ENCODE data around the gene STRADB.

Gene STRADB

DNA sequence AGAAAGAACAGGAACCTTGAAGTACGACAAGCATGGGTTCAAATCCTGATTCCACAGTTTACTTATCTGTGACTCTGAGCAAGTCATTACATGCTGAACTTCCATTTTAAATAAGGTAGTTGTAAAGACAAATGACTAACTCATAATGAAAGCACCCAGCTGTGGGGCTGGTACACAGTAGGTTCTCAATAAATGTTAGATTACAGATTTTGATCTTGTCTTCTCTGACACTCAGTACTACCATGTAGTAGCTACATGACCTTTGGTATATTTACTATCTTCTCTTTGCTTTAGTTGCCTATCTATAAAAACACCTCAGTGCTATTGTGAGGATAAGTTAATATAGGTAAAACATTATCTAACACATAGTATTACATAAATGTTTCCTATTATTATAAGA, 3.5 kb upstream of the STRADB start:
- Histone ChIP-seq H3K4me3 (ENCODE audit: insufficient read depth, low read length, poor library complexity, severe bottlenecking) (no peak overlapping the region), H3K9me2 (replicated peaks; ENCODE audit: insufficient read depth, low read length) (no peaks in the 10 kb centered on the region), H3F3A (ENCODE audit: insufficient read depth) (no peaks in the 10 kb centered on the region), H3K9ac (ENCODE audit: low read length) (no peak overlapping the region), H4K20me1 (ENCODE audit: low read depth, low read length) (no peaks in the 10 kb centered on the region), H3K4me2 (ENCODE audit: low read depth, low read length, poor library complexity, severe bottlenecking) (no peak overlapping the region), H3K9me3 (ENCODE audit: insufficient read depth, low read length) (no peaks in the 10 kb centered on the region), H3K36me3 (ENCODE audit: low read length) (no peaks in the 10 kb centered on the region), H3K79me2 (ENCODE audit: insufficient read depth, low read length) (peaks cover 5% of the 10 kb centered on the region; the same call in 1 of the 2 replicates), H3K27ac (ENCODE audit: low read depth, low read length) (no peak overlapping the region), H2AFZ (ENCODE audit: low read depth, low read length, severe bottlenecking) (no peak overlapping the region), H3K27me3 (ENCODE audit: low read length) (no peaks in the 10 kb centered on the region)
- TF ChIP-seq CTCF (IDR thresholded peaks at IDR 0.05; ENCODE audit: insufficient read depth, low read length, poor library complexity, severe bottlenecking) (no peak), EZH2phosphoT487 (conservative IDR thresholded peaks at IDR 0.05; ENCODE audit: low read length) (no peak)

DNA sequence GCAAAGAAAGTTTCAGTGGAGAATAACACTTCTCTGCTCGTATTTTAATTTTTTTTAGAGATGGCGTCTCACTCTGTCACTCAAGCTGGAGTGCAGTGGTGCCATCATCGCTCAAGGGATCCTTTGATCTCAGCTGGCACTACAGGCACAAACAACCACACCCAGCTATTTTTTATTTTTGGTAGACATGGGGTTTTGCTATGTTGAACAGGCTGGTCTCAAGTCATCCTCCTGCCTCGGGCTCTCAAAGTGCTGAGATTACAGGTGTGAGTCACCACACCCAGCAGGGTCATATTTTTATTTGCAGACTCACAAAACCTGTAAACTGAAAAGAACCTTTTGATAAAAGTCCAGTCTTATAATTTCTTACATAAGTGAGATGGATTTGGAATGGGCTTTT, 2.8 kb upstream of the STRADB start:
- Histone ChIP-seq H3F3A (ENCODE audit: insufficient read depth) (no peaks in the 10 kb centered on the region), H3K4me2 (ENCODE audit: low read depth, low read length, poor library complexity, severe bottlenecking) (no peak overlapping the region), H3K9me3 (ENCODE audit: insufficient read depth, low read length) (no peaks in the 10 kb centered on the region), H3K4me3 (ENCODE audit: insufficient read depth, low read length, poor library complexity, severe bottlenecking) (no peak overlapping the region), H4K20me1 (ENCODE audit: low read depth, low read length) (no peaks in the 10 kb centered on the region), H3K9ac (ENCODE audit: low read length) (no peak overlapping the region), H3K27ac (ENCODE audit: low read depth, low read length) (no peak overlapping the region), H3K27me3 (ENCODE audit: low read length) (no peaks in the 10 kb centered on the region), H2AFZ (ENCODE audit: low read depth, low read length, severe bottlenecking) (no peak overlapping the region), H3K36me3 (ENCODE audit: low read length) (no peaks in the 10 kb centered on the region), H3K79me2 (ENCODE audit: insufficient read depth, low read length) (peaks cover 5% of the 10 kb centered on the region; the same call in 1 of the 2 replicates), H3K9me2 (replicated peaks; ENCODE audit: insufficient read depth, low read length) (no peaks in the 10 kb centered on the region)
- TF ChIP-seq EZH2phosphoT487 (conservative IDR thresholded peaks at IDR 0.05; ENCODE audit: low read length) (no peak), CTCF (IDR thresholded peaks at IDR 0.05; ENCODE audit: insufficient read depth, low read length, poor library complexity, severe bottlenecking) (no peak)

- Histone ChIP-seq H2AFZ (ENCODE audit: low read depth, low read length, severe bottlenecking) (peak overlapping the region; percentile 95), H3K79me2 (ENCODE audit: insufficient read depth, low read length) (peaks cover 5% of the 10 kb centered on the region; the same call in 1 of the 2 replicates), H3K27me3 (ENCODE audit: low read length) (no peaks in the 10 kb centered on the region), H3K9ac (ENCODE audit: low read length) (peak overlapping the region; percentile 79), H3K9me3 (ENCODE audit: insufficient read depth, low read length) (no peaks in the 10 kb centered on the region), H3K4me2 (ENCODE audit: low read depth, low read length, poor library complexity, severe bottlenecking) (peak overlapping the region; percentile 69), H3K27ac (ENCODE audit: low read depth, low read length) (no peak overlapping the region; the same call in 1 of the 2 replicates), H3F3A (ENCODE audit: insufficient read depth) (no peaks in the 10 kb centered on the region), H3K4me3 (ENCODE audit: insufficient read depth, low read length, poor library complexity, severe bottlenecking) (peak overlapping the region; percentile 59), H3K36me3 (ENCODE audit: low read length) (no peaks in the 10 kb centered on the region), H3K9me2 (replicated peaks; ENCODE audit: insufficient read depth, low read length) (no peaks in the 10 kb centered on the region), H4K20me1 (ENCODE audit: low read depth, low read length) (no peaks in the 10 kb centered on the region)
- TF ChIP-seq CTCF (IDR thresholded peaks at IDR 0.05; ENCODE audit: insufficient read depth, low read length, poor library complexity, severe bottlenecking), result no peak
These were observed 617 bp upstream of the STRADB start for GRCh38 chr2:201450954-201451291.

Data from SU-DHL-6 (cell line).